ENCODE measurements around the gene LARP1.

The LARP1 gene

DNA sequence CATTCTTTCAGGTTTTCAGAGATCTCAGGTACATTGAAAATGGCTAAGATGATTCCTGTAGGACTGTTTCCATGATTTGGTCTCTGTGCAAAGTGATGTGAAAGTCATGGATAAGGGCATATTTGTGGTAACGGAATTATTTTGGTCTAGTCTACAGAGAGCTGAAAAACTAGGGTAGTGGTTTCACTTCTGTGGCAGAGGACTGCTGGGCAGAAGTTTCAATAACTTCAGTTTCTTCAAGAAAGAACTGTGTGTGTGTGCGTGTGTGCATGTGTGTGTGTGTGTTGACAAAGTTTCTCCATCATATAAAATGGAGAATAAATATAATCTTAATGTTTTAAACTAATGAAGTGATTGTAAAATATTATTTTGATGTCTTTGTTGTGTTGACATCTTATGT, 107.6 kb downstream of the LARP1 start:
- no peak for DNase-seq

DNA sequence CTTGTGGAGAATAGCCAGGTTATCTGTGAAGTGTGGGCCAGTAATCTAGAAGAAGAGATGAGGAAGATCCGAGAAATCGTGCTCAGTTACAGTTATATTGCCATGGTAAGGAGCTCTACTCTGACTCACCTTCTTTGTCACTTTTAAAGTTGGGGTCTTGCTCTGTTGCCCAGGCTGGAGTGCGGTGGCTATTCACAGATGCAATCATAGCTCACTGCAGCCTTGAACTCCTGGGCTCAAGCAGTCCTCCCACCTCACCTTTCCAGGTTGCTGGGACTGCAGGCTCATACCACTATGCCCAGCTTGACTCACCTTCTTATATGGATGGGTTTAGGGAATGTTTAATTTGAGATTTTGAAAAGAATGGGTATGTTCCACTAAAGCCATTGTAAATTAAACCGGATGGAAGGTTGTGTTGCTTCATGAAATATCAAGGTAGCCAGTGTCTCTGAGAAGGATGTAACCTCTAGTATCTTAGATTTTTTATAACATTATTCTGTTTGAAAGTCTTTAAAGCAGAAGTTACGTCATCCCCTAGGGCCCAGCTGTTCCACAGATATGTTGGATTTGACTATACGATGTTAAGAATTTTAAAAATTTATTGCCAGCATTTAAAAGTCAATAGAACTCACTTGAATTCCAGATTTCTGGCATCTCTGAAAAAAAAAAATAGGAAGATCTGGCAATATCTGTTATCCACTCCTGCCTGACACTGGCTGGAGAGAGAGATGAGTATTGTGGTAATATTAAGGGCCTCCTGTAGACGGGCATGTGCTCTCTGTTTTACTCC, 108.3 kb downstream of the LARP1 start:
- no peak for DNase-seq

DNA sequence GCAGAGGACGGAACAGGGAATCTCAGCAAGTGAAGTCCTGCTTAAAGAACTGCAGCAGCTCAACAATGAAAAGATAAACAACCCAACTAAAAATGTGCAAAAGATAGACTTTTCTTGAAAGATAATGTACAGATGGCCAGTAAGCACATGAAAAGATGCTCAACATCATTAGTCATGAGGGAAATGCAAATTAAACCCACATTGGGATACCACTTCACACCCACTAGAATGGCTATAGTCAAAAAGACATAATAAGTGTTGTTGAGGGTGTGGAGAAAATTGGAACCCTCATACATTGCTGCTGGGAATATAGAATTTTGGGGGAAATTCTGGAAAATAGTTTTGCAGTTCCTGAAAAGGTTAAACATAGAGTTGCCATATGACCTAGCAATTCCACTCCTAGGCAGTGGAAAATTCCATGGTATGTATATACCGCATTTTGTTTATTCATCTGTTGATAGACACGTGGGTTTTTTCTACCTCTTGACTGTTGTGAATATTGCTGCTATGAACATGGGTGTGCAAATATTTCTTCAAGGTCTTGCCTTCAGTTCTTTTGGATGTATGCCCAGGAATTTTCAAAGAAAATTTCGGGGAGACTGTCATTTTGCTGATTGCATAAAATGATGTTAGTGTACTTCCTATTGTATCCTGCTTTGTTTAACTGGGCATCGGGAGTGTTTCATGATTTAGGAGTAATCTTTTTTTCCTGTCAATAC, 110.4 kb downstream of the LARP1 start:
- DNase-seq, result no peak

DNA sequence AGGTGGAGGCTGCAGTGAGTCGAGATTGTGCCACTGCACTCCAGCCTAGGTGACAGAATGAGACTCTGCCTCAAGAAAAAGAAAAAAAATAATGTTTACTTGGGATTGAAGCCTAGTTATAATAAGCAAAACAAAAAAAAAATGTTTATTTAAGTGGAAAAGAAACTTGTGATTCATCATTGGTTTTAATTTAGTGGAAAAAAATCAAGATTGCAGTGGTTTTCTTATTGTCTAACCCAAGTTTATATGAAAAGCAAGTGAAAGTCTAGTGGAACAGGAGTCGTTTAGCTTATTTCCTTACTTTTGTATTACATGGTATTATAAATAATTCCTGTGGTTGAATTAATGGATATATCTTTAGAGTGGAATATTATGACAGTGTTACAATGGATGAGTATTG, 111.7 kb downstream of the LARP1 start:
- no peak for DNase-seq
